A673 (cell line): ENCODE measurements around the gene TIMP1.

Experiments used
- EZH2 ChIP-seq: fragments of 200-600 bp; sonication (generic); IDR thresholded peaks from 2 replicates; pipeline ENCODE4 v1.6.1; 2017; ENCODE audit warnings: borderline replicate concordance, low read depth, mild to moderate bottlenecking, mixed read lengths, antibody characterized with exemption, low read length; ENCODE audit not compliant: poor library complexity, severe bottlenecking
- TF ChIP-seq, protein P1 (sequence below): fragments of 300-800, 200-600 bp; sonication (generic); conservative IDR thresholded peaks from 2 replicates; pipeline ENCODE4 v1.5.1; 2017; ENCODE audit warnings: low read depth, mild to moderate bottlenecking, antibody characterized with exemption, low read length, moderate library complexity, mixed read lengths

DNA sequence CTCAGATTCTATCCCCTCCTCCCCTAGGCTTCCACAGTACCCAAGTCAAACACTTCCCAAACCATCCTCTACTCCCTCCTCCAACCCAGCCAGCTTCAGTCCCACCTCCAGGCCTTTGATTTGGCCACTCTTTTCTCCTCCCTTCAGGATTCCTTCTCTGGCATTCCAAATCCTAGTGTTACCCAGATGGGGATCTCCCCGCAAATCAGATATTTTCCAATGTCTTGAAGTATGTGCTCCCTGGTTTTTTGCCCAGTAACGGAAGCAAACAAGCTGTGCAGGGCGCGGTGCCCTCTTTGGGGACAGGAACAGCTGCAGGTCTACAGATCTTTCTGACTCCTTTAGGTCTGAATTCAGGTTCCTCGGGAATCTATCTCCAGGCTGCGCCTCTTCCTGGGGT, 39.6 kb downstream of the TIMP1 start:
- TF ChIP-seq, protein P1, sequence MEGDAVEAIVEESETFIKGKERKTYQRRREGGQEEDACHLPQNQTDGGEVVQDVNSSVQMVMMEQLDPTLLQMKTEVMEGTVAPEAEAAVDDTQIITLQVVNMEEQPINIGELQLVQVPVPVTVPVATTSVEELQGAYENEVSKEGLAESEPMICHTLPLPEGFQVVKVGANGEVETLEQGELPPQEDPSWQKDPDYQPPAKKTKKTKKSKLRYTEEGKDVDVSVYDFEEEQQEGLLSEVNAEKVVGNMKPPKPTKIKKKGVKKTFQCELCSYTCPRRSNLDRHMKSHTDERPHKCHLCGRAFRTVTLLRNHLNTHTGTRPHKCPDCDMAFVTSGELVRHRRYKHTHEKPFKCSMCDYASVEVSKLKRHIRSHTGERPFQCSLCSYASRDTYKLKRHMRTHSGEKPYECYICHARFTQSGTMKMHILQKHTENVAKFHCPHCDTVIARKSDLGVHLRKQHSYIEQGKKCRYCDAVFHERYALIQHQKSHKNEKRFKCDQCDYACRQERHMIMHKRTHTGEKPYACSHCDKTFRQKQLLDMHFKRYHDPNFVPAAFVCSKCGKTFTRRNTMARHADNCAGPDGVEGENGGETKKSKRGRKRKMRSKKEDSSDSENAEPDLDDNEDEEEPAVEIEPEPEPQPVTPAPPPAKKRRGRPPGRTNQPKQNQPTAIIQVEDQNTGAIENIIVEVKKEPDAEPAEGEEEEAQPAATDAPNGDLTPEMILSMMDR: no peak
- no peak for TF ChIP-seq EZH2
